ENCODE results near the gene TBC1D19. TPM values are rescaled to one million over a fixed set of nuclear protein-coding genes. Genes with fewer than 3 reads are reported as not detected.

TBC1D19 gene
- total and polyA plus RNA-seq, 9 of the 15 experiments (the other 6 are each of a cell fraction or from before 2014, with no cell fraction given), result 0.73 to 5.6 (median 3.7) TPM

DNA sequence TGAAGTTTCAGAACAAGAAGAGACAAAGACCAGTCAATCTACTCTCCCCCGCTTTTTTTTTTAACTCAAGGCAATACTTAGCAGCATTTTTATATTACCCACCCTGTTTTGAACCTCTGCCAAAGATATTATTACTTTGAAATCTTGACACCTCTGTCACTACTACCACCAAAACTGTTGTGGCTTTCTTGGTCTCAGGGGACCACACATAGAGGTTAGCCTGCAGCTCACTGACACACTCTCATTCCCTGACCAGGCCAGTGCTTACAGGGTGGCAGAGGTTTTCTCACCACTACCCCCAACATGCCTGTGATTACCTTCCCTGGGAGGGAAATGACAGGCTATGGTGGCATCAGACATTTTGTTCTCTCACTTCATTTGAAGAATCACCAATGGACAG, 139.3 kb downstream of the TBC1D19 start:
- FAIRE-seq, result no peak
- BruUV-seq (replicated peaks), result no TSS peak
- Histone ChIP-seq H3K27ac (ENCODE audit: extremely low read depth, low read depth, low read length) (no peak overlapping the region), H3K9ac (ENCODE audit: insufficient read depth in 1 of 2, low read depth in 2 of 2, low read length in 2 of 2) (no peak overlapping the region), H4K20me1 (replicated peaks; ENCODE audit: control insufficient read depth, insufficient read depth, low read length) (no peaks in the 10 kb centered on the region), H3K4me3 (no peak overlapping the region), H2AFZ (ENCODE audit: low read depth, low read length) (no peak overlapping the region), H3K79me2 (ENCODE audit: control insufficient read depth, insufficient read depth, low read length) (no peaks in the 10 kb centered on the region), H3K9me1 (ENCODE audit: control insufficient read depth, insufficient read depth, low read length) (no peaks in the 10 kb centered on the region), H3K4me2 (ENCODE audit: insufficient read depth, low read length) (no peak overlapping the region), H3K36me3 (ENCODE audit: control insufficient read depth, insufficient read depth, low read length) (no peaks in the 10 kb centered on the region), H3K9me3 (replicated peaks; ENCODE audit: control insufficient read depth, insufficient read depth, low read depth, low read length) (no peaks in the 10 kb centered on the region), H3K27me3 (ENCODE audit: control insufficient read depth in 2 of 2, insufficient read depth in 2 of 2, low read length in 2 of 2) (no peaks in the 10 kb centered on the region), H3K4me1 (replicated peaks in 1 of 2; ENCODE audit: control insufficient read depth in 2 of 2, insufficient read depth in 2 of 2, low read length in 2 of 2) (no peaks in the 10 kb centered on the region)
- ChIA-PET POLR2A (interaction anchor here (0.7 to 1.9 kb wide), 3 partner anchors 9 to 118 kb away, joined by 3 to 4 read pairs (median 4); no protein-coding TSS in a partner anchor), CTCF (ENCODE audit: low intra/inter-chr PET ratio) (no interaction called here)
- 53% methylated on average over 1 of the region's 1 CpG for WGBS (ENCODE audit: insufficient coverage, low coverage, missing lambda C conversion rate)
- in situ Hi-C loops (cut with MboI) (no loop called here), intact Hi-C loops (cut with micrococcal nuclease) (loop anchor here (5.0 kb wide), 2 partner anchors 251 to 396 kb away; no protein-coding TSS in a partner anchor)
- no peak for DNase-seq (ENCODE audit: extremely low read depth in 1 of 4, low spot score in 3 of 4)
- no peak for ATAC-seq
- no peak for TF ChIP-seq HLTF (IDR thresholded peaks at IDR 0.05)
- TF ChIP-seq RAD51 (IDR thresholded peaks at IDR 0.05; ENCODE audit: borderline replicate concordance, low read depth), result no peak
- TF ChIP-seq, protein P1, sequence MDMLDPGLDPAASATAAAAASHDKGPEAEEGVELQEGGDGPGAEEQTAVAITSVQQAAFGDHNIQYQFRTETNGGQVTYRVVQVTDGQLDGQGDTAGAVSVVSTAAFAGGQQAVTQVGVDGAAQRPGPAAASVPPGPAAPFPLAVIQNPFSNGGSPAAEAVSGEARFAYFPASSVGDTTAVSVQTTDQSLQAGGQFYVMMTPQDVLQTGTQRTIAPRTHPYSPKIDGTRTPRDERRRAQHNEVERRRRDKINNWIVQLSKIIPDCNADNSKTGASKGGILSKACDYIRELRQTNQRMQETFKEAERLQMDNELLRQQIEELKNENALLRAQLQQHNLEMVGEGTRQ (CRISPR knock-in tag; IDR thresholded peaks at IDR 0.05), result no peak
- no peak for TF ChIP-seq FOXJ2 (tag; IDR thresholded peaks at IDR 0.05)
- TF ChIP-seq, protein P2, sequence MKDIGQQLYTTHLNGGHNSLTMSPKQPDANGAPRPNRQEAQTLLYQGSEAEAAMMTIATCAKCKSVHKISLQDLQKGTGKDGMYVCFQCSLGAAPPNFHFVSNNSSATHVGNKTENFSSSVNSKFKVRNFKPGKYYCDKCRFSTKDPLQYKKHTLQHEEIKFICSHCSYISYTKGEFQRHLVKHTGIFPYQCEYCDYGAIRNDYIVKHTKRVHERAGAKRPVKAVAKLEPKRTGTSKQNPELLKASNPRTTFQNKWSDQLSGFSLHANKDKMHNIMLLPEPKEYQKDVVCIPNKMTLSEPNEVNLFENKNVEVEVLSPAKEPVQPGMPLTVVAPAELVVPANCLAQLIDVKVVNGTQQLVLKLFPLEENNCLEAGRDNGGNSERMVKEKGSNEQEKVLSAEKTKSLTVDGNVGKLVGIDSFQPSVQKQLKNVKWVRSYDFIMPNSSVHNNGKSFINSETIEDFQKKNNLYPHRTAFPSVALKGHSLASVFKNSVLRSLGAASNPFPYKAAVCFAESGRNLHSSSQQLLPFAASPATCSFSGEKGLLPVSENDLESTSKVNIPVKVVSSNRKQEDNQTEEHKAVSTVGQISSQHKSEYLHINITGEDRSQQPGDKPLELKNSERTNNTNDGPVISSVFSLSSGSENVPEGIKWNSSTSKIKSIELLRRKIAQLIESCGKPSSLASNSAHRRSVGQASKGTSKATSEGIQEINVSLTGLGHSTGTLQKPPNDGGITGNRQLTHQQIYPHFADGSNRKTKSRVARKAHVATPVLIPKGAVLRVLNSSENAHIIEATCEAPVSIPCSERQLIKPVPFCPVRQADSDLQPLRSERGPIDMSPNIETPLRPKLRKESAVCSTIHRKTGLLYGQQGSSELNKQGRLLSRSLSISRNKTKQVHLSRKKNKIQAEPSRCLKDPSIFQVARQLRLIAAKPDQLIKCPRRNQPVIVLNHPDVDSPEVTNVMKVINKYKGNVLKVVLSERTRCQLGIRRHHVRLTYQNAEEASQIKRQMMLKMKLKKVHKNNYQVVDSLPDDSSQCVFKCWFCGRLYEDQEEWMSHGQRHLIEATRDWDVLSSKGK (CRISPR knock-in tag; IDR thresholded peaks at IDR 0.05), result no peak
- no peak for TF ChIP-seq TBL1XR1 (IDR thresholded peaks at IDR 0.05; ENCODE audit: low read length in 2 of 2)
- TF ChIP-seq ARID1B (IDR thresholded peaks at IDR 0.05), result no peak
- no peak for TF ChIP-seq ZFP30 (CRISPR knock-in tag; IDR thresholded peaks at IDR 0.05; ENCODE audit: borderline replicate concordance)
- TF ChIP-seq ZNF79 (CRISPR knock-in tag; IDR thresholded peaks at IDR 0.05; ENCODE audit: low read depth), result no peak
- TF ChIP-seq, protein P3, sequence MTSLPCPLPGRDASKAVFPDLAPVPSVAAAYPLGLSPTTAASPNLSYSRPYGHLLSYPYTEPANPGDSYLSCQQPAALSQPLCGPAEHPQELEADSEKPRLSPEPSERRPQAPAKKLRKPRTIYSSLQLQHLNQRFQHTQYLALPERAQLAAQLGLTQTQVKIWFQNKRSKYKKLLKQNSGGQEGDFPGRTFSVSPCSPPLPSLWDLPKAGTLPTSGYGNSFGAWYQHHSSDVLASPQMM (CRISPR knock-in tag; IDR thresholded peaks at IDR 0.05), result no peak
- TF ChIP-seq, protein P4, sequence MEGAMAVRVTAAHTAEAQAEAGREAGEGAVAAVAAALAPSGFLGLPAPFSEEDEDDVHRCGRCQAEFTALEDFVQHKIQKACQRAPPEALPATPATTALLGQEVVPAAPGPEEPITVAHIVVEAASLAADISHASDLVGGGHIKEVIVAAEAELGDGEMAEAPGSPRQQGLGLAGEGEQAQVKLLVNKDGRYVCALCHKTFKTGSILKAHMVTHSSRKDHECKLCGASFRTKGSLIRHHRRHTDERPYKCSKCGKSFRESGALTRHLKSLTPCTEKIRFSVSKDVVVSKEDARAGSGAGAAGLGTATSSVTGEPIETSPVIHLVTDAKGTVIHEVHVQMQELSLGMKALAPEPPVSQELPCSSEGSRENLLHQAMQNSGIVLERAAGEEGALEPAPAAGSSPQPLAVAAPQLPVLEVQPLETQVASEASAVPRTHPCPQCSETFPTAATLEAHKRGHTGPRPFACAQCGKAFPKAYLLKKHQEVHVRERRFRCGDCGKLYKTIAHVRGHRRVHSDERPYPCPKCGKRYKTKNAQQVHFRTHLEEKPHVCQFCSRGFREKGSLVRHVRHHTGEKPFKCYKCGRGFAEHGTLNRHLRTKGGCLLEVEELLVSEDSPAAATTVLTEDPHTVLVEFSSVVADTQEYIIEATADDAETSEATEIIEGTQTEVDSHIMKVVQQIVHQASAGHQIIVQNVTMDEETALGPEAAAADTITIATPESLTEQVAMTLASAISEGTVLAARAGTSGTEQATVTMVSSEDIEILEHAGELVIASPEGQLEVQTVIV (CRISPR knock-in tag; IDR thresholded peaks at IDR 0.05; ENCODE audit: borderline replicate concordance), result no peak
